Mesenchymal stem cell (in vitro differentiated cells and primary cell): ENCODE measurements around the gene MRM2.

Experiments used
- DNase-seq: peaks from one replicate; pipeline ENCODE4 v3.0.0-alpha.2; 2013
- H2AFZ ChIP-seq: one replicate; pipeline ENCODE4 v1.6.1; 2013; ENCODE audit warnings: low read depth, mild to moderate bottlenecking, control low read depth, inconsistent platforms, low read length, moderate library complexity
- H2AK5ac ChIP-seq: 2 replicates; pipeline ENCODE4 v1.6.1; 2013; ENCODE audit warnings: low read length, moderate library complexity, mild to moderate bottlenecking, inconsistent platforms; ENCODE audit not compliant: severe bottlenecking
- H2BK120ac ChIP-seq: one replicate; pipeline ENCODE4 v1.6.1; 2013; ENCODE audit warnings: low read depth, mild to moderate bottlenecking, inconsistent platforms, low read length, moderate library complexity
- H2BK12ac ChIP-seq, 2 experiments: one replicate each; pipeline ENCODE4 v1.6.1; 2013; ENCODE audit warnings: inconsistent platforms in 2 of 2, low read length in 2 of 2, mild to moderate bottlenecking in 2 of 2, moderate library complexity in 2 of 2, control low read depth in 1 of 2
- H2BK15ac ChIP-seq: one replicate; pipeline ENCODE4 v1.6.1; 2013; ENCODE audit warnings: mild to moderate bottlenecking, low read depth, inconsistent platforms; ENCODE audit not compliant: poor library complexity, severe bottlenecking
- H2BK5ac ChIP-seq: 2 replicates; pipeline ENCODE4 v1.6.1; 2013; ENCODE audit warnings: low read depth, mild to moderate bottlenecking, low read length, control low read depth, inconsistent platforms; ENCODE audit not compliant: poor library complexity, severe bottlenecking
- H3K14ac ChIP-seq, 2 experiments: one replicate each; pipeline ENCODE4 v1.6.1; 2013; ENCODE audit warnings: inconsistent platforms in 2 of 2, low read length in 2 of 2, control low read depth in 1 of 2, mild to moderate bottlenecking in 1 of 2, moderate library complexity in 1 of 2
- H3K18ac ChIP-seq, 2 experiments: one replicate each; pipeline ENCODE4 v1.6.1; 2013; ENCODE audit warnings: inconsistent platforms in 2 of 2, low read length in 2 of 2, control low read depth in 1 of 2, low read depth in 1 of 2, mild to moderate bottlenecking in 1 of 2
- H3K23ac ChIP-seq, 2 experiments: one replicate each; pipeline ENCODE4 v1.6.1; 2013; ENCODE audit warnings: inconsistent platforms in 2 of 2, low read length in 2 of 2, mild to moderate bottlenecking in 2 of 2, moderate library complexity in 2 of 2, control low read depth in 1 of 2
- H3K27ac ChIP-seq: 2 replicates; pipeline ENCODE4 v1.5.1; 2013; ENCODE audit warnings: mild to moderate bottlenecking, moderate library complexity, low read length, control low read depth, inconsistent platforms; ENCODE audit not compliant: poor library complexity, severe bottlenecking
- H3K27me3 ChIP-seq, 2 experiments: 2 replicates each; pipeline versions ENCODE4 v1.6.1 to v1.7.0; 2013; ENCODE audit warnings: low read length in 2 of 2, mild to moderate bottlenecking in 2 of 2, moderate library complexity in 2 of 2, control low read depth in 1 of 2, inconsistent platforms in 1 of 2; ENCODE audit not compliant: control insufficient read depth in 1 of 2, insufficient read depth in 1 of 2
- H3K36me3 ChIP-seq, 2 experiments: 2 replicates each; pipeline versions ENCODE4 v1.6.1 to v1.7.0; 2013; ENCODE audit warnings: low read length in 2 of 2, control low read depth in 1 of 2, inconsistent platforms in 1 of 2, low read depth in 1 of 2, mild to moderate bottlenecking in 1 of 2; ENCODE audit not compliant: insufficient read depth in 2 of 2, control insufficient read depth in 1 of 2
- H3K4ac ChIP-seq, 2 experiments: one replicate each; pipeline ENCODE4 v1.6.1; 2013; ENCODE audit warnings: inconsistent platforms in 2 of 2, low read length in 2 of 2, mild to moderate bottlenecking in 2 of 2, moderate library complexity in 2 of 2, control low read depth in 1 of 2, low read depth in 1 of 2
- H3K4me1 ChIP-seq: 2 replicates; pipeline ENCODE4 v1.6.1; 2013; ENCODE audit warnings: low read depth, low read length, control low read depth; ENCODE audit not compliant: control insufficient read depth, insufficient read depth
- H3K4me2 ChIP-seq: 2 replicates; pipeline ENCODE4 v1.6.1; 2013; ENCODE audit warnings: low read length, mild to moderate bottlenecking, inconsistent platforms; ENCODE audit not compliant: poor library complexity, severe bottlenecking
- H3K4me3 ChIP-seq, 2 experiments: 2 replicates each; pipeline versions ENCODE4 v1.5.1 to v1.7.0; 2013; ENCODE audit warnings: low read length in 2 of 2, mild to moderate bottlenecking in 2 of 2, control low read depth in 1 of 2, low read depth in 1 of 2; ENCODE audit not compliant: insufficient read depth in 1 of 2
- H3K79me1 ChIP-seq: replicated peaks from 2 replicates; pipeline ENCODE4 v1.6.1; 2013; ENCODE audit warnings: mild to moderate bottlenecking, control low read depth, low read length, inconsistent platforms; ENCODE audit not compliant: poor library complexity, severe bottlenecking
- H3K9ac ChIP-seq: 2 replicates; pipeline ENCODE4 v1.7.0; 2013; ENCODE audit warnings: mild to moderate bottlenecking, low read length, moderate library complexity
- H3K9me3 ChIP-seq: 2 replicates; pipeline ENCODE4 v1.7.0; 2013; ENCODE audit warnings: mild to moderate bottlenecking, low read length; ENCODE audit not compliant: control insufficient read depth
- H4K8ac ChIP-seq: one replicate; pipeline ENCODE4 v1.6.1; 2013; ENCODE audit warnings: inconsistent platforms, mild to moderate bottlenecking, low read length, moderate library complexity
- H4K91ac ChIP-seq: one replicate; pipeline ENCODE4 v1.6.1; 2013; ENCODE audit warnings: mild to moderate bottlenecking, low read length, inconsistent platforms
- WGBS: methylation state at CpG from one replicate; pipeline ENCODE4 v1.1.7; 2013; ENCODE audit warnings: mixed read lengths; 5-methylcytosine and 5-hydroxymethylcytosine counted together

MRM2 gene

DNA sequence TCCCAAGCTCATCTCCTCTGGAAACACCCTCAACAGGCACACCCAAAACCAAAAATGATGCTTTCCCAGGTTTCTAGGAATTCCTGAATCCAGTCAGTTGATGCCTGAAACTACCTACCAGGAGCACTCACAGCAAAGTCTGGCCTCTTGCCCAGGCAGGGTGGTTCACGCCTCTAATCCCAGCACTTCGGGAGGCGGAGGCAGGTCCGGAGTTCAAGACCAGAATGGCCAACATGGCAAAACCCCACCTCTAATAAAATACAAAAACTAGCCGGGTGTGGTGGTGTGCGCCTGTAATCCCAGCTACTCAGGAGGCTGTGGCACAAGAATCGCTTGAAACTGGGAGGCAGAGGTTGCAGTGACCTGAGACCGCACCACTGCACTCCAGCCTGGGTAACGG, 11.1 kb downstream of the MRM2 start:
- no peak overlapping the region for H3K18ac ChIP-seq
- H3K9me3 ChIP-seq = no peaks in the 10 kb centered on the region
- H3K27me3 ChIP-seq = no peaks in the 10 kb centered on the region
- no peak overlapping the region for H3K4me2 ChIP-seq
- H3K36me3 ChIP-seq = peaks cover 41 to 50% of the 10 kb centered on the region in 2 experiments
- H2BK12ac ChIP-seq = no peak overlapping the region
- no peak overlapping the region for H2AK5ac ChIP-seq
- no peak overlapping the region for H3K23ac ChIP-seq
- DNase-seq = no peak
- H2BK120ac ChIP-seq = no peak overlapping the region
- no peak overlapping the region for H3K4me3 ChIP-seq
- no peak overlapping the region for H2BK15ac ChIP-seq
- no peak overlapping the region for H4K8ac ChIP-seq
- no peak overlapping the region for H2AFZ ChIP-seq
- no peak overlapping the region for H2BK5ac ChIP-seq
- WGBS = 91% methylated on average over 7 of the region's 9 CpGs
- peaks cover 7% of the 10 kb centered on the region for H3K4me1 ChIP-seq
- H3K4ac ChIP-seq = no peak overlapping the region
- H3K14ac ChIP-seq = no peak overlapping the region
- H3K79me1 ChIP-seq = peaks cover 40% of the 10 kb centered on the region
- H3K27ac ChIP-seq = no peak overlapping the region
- no peak overlapping the region for H4K91ac ChIP-seq
- no peak overlapping the region for H3K9ac ChIP-seq

DNA sequence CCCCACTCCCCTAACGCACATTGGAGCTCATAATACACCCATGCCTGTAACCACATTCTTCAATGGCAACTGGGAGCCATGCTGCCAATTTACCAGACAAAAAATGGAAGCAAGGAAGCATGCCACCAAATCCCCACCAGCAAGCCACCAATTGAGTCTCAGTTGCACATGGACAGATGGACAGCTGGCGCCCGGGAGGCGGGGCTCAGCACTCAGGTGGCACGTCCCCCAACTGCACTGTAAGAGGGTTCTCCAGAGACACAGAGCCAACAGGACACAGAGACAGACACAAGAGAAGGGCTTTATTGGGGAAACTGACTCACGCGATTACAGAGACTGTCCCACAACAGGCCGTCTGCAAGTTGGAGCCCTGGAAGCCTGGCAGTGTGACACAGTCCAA, 11.8 kb downstream of the MRM2 start:
- Histone ChIP-seq H3K14ac (no peak overlapping the region), H3K23ac (no peak overlapping the region), H3K27me3 (no peaks in the 10 kb centered on the region), H3K27ac (no peak overlapping the region), H3K4me2 (no peak overlapping the region), H3K36me3 (peaks cover 42 to 56% of the 10 kb centered on the region in 2 experiments), H3K4me3 (no peak overlapping the region), H3K4me1 (peaks cover 8% of the 10 kb centered on the region), H2AK5ac (no peak overlapping the region), H4K91ac (no peak overlapping the region), H2BK120ac (no peak overlapping the region), H3K79me1 (peaks cover 46% of the 10 kb centered on the region), H4K8ac (no peak overlapping the region), H2BK15ac (no peak overlapping the region), H3K9ac (no peak overlapping the region), H2AFZ (no peak overlapping the region), H3K4ac (no peak overlapping the region), H3K9me3 (no peaks in the 10 kb centered on the region), H2BK12ac (no peak overlapping the region), H3K18ac (no peak overlapping the region), H2BK5ac (no peak overlapping the region)
- no peak for DNase-seq
- WGBS = 97% methylated on average over 8 of the region's 8 CpGs

DNA sequence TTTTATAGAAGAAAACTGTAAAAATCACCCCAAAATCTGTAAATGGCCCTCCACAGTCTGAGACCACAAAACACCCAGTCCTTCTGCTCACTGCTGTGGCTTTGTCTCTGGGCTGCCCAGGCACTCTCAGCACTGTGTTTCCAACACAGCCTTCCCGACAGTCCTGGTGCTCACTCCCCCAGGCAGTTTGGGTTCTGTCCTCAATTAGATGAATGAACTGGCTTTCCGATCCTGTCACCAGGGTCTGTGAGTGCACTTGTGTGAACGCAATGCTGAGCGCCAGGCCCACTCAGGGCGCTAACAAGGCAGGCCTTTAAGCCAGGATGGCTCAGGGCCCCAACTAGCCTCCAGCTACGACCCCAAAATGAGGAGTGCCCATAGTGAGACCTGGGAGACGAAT, 12.5 kb downstream of the MRM2 start:
- H2AK5ac ChIP-seq = no peak overlapping the region
- H3K9me3 ChIP-seq = no peaks in the 10 kb centered on the region
- H3K9ac ChIP-seq = no peak overlapping the region
- no peak overlapping the region for H2BK12ac ChIP-seq
- no peak overlapping the region for H3K27ac ChIP-seq
- H3K27me3 ChIP-seq = no peaks in the 10 kb centered on the region
- H3K4me2 ChIP-seq = no peak overlapping the region
- DNase-seq = no peak
- H3K79me1 ChIP-seq = peaks cover 48% of the 10 kb centered on the region
- no peak overlapping the region for H4K8ac ChIP-seq
- no peak overlapping the region for H2BK15ac ChIP-seq
- H4K91ac ChIP-seq = no peak overlapping the region
- no peak overlapping the region for H3K23ac ChIP-seq
- no peak overlapping the region for H2AFZ ChIP-seq
- peaks cover 8% of the 10 kb centered on the region for H3K4me1 ChIP-seq
- peaks cover 42 to 57% of the 10 kb centered on the region in 2 experiments for H3K36me3 ChIP-seq
- no peak overlapping the region for H3K14ac ChIP-seq
- WGBS = 96% methylated on average over 7 of the region's 7 CpGs
- no peak overlapping the region for H2BK5ac ChIP-seq
- H3K4ac ChIP-seq = no peak overlapping the region
- no peak overlapping the region for H3K4me3 ChIP-seq
- no peak overlapping the region for H3K18ac ChIP-seq
- H2BK120ac ChIP-seq = no peak overlapping the region

GRCh38 chr7:2228921-2229320, 13.1 kb downstream of the MRM2 start:
- Histone ChIP-seq H3K9ac (no peak overlapping the region), H3K36me3 (peaks cover 41 to 61% of the 10 kb centered on the region in 2 experiments), H3K9me3 (no peaks in the 10 kb centered on the region), H3K4ac (no peak overlapping the region), H2BK120ac (no peak overlapping the region), H3K27ac (no peak overlapping the region), H2BK5ac (no peak overlapping the region), H2BK15ac (no peak overlapping the region), H2BK12ac (no peak overlapping the region), H3K14ac (no peak overlapping the region), H2AFZ (no peak overlapping the region), H4K8ac (no peak overlapping the region), H3K18ac (no peak overlapping the region), H3K4me1 (peaks cover 8% of the 10 kb centered on the region), H3K27me3 (no peaks in the 10 kb centered on the region), H2AK5ac (no peak overlapping the region), H3K79me1 (peaks cover 53% of the 10 kb centered on the region), H3K4me3 (no peak overlapping the region), H4K91ac (no peak overlapping the region), H3K4me2 (no peak overlapping the region), H3K23ac (no peak overlapping the region)
- WGBS = 97% methylated on average over 8 of the region's 8 CpGs
- DNase-seq = no peak
